H1 (cell line): ENCODE measurements around the gene PRXL2B. TPM values are rescaled to one million over a fixed set of nuclear protein-coding genes. Genes with fewer than 3 reads are reported as not detected.

Experiments
- CHD7 ChIP-seq: fragments of 300-600 bp; sonication (generic); IDR thresholded peaks from 2 replicates; pipeline ENCODE4 v1.7.1; 2012; ENCODE audit warnings: low read length, moderate library complexity, mild to moderate bottlenecking, inconsistent platforms; ENCODE audit not compliant: insufficient replicate concordance
- EP300 ChIP-seq, 2 experiments: IDR thresholded peaks; 1 replicate in 1 of 2; 2 replicates in 1 of 2; pipeline ENCODE4 v1.6.1; 2011 to 2012; ENCODE audit warnings: low read depth in 2 of 2, low read length in 2 of 2, mild to moderate bottlenecking in 2 of 2, borderline replicate concordance in 1 of 2, inconsistent platforms in 1 of 2, moderate library complexity in 1 of 2
- GTF2F1 ChIP-seq: IDR thresholded peaks from 2 replicates; pipeline ENCODE4 v1.6.1; 2012; ENCODE audit warnings: low read depth, low read length, improper control_type of control experiment, borderline replicate concordance
- RBBP5 ChIP-seq: IDR thresholded peaks from 2 replicates; pipeline ENCODE4 v1.7.1; 2012; ENCODE audit warnings: low read depth, mild to moderate bottlenecking, inconsistent platforms, low read length, moderate library complexity, borderline replicate concordance
- SAP30 ChIP-seq: fragments of 300-600 bp; sonication (generic); IDR thresholded peaks from 2 replicates; pipeline ENCODE4 v1.7.1; 2012; ENCODE audit warnings: low read length, moderate library complexity, mild to moderate bottlenecking, inconsistent platforms; ENCODE audit not compliant: insufficient read depth, insufficient replicate concordance
- SP1 ChIP-seq: IDR thresholded peaks from 2 replicates; pipeline ENCODE4 v1.6.1; 2011; ENCODE audit warnings: low read depth, low read length
- TAF7 ChIP-seq: optimal IDR thresholded peaks from 2 replicates; pipeline ENCODE3; 2011; ENCODE audit warnings: low read depth, mild to moderate bottlenecking, inconsistent platforms, low read length, moderate library complexity, borderline replicate concordance
- polyA plus RNA-seq, 7 experiments: library from polyadenylated mRNA; depleted of rRNA in 3 of 7; stranded (reverse) in 5 of 7; unstranded in 2 of 7; fragments of >200 nt in 5 of 7; fragments of 200-250 nt in 2 of 7; gene quantifications; 1 replicate in 5 of 7; 2 replicates in 1 of 7; 4 replicates in 1 of 7; pipeline versions ENCODE4 v1.2.1 to v1.2.3, GENCODE V29; 2011 to 2013; ENCODE audit warnings: missing spikeins in 2 of 7, mixed read lengths in 2 of 7
- total RNA-seq: library from RNA; stranded (reverse); fragmentation: NEBNext Ultra II Directional; extraction: Animal tissue kit (Norgen Biotek cat#: 25700); gene quantifications from 2 replicates; pipeline ENCODE4 v1.2.1, GENCODE V29; 2021

The PRXL2B gene
- total and polyA plus RNA-seq, 2 of the 8 experiments (the other 6 are each of a cell fraction or from before 2014, with no cell fraction given) = 35.3 to 46.0 TPM

- no peak for TF ChIP-seq CHD7
- no peak for TF ChIP-seq SAP30
- no peak for TF ChIP-seq EP300 (IDR thresholded peaks at IDR 0.05; ENCODE audit: borderline replicate concordance in 1 of 2, low read depth in 2 of 2, low read length in 2 of 2)
- no peak for TF ChIP-seq SP1
- TF ChIP-seq TAF7 = no peak
- TF ChIP-seq GTF2F1 = no peak
- no peak for TF ChIP-seq RBBP5
Observed at GRCh38 chr1:2570332-2570731, 16.2 kb upstream of the PRXL2B start (continued).
